K562 (cell line): ENCODE measurements around the gene CPED1. TPM values are rescaled to one million over a fixed set of nuclear protein-coding genes. Genes with fewer than 3 reads are reported as not detected.

ENCODE experiments used
- ARID3A ChIP-seq: IDR thresholded peaks from 2 replicates; pipeline ENCODE4 v1.6.1; 2012; ENCODE audit warnings: low read depth, low read length, improper control_type of control experiment, borderline replicate concordance
- EGR1 ChIP-seq: fragments of 450-650 bp; conservative IDR thresholded peaks from 2 replicates; pipeline ENCODE4 v1.6.1; 2017; ENCODE audit warnings: mild to moderate bottlenecking
- ETV1 ChIP-seq: fragments of 450-650 bp; conservative IDR thresholded peaks from 2 replicates; pipeline ENCODE4 v1.6.1; 2016; ENCODE audit warnings: missing genetic modification characterization, control low read depth, low read depth, missing compliant biosample characterization
- GATA2 ChIP-seq: sonication (generic); formaldehyde crosslinking; IDR thresholded peaks from 2 replicates; pipeline ENCODE4 v1.4.0; 2020; ENCODE audit warnings: mild to moderate bottlenecking, missing genetic modification reagents
- HEY1 ChIP-seq: fragments of 250-450 bp; sonication (Bioruptor Pico); IDR thresholded peaks from 2 replicates; pipeline ENCODE4 v1.5.0; 2020; ENCODE audit warnings: mild to moderate bottlenecking, moderate library complexity, borderline replicate concordance
- HNRNPL ChIP-seq: fragments of 200-400 bp; formaldehyde crosslinking; IDR thresholded peaks from 2 replicates; pipeline ENCODE4 v1.6.1; 2017; ENCODE audit warnings: low read depth, mild to moderate bottlenecking, low read length
- L3MBTL2 ChIP-seq: fragments of 450-650 bp; IDR thresholded peaks from 2 replicates; pipeline ENCODE4 v1.6.1; 2016; ENCODE audit warnings: mild to moderate bottlenecking, moderate library complexity
- MAFF ChIP-seq: IDR thresholded peaks from 2 replicates; pipeline ENCODE4 v1.6.1; 2012; ENCODE audit warnings: low read length, improper control_type of control experiment
- MBD1 ChIP-seq: fragments of 250-450 bp; sonication (Bioruptor Pico); IDR thresholded peaks from 2 replicates; pipeline ENCODE4 v1.8.0; 2022; ENCODE audit warnings: inconsistent platforms
- MTA3 ChIP-seq: fragments of 450-650 bp; formaldehyde crosslinking; IDR thresholded peaks from 2 replicates; pipeline ENCODE4 v1.6.1; 2017; ENCODE audit warnings: mild to moderate bottlenecking, borderline replicate concordance
- PATZ1 ChIP-seq: fragments of 250-450 bp; sonication (Bioruptor Pico); IDR thresholded peaks from 2 replicates; pipeline ENCODE4 v1.5.0; 2020; ENCODE audit warnings: mild to moderate bottlenecking, borderline replicate concordance
- PHF21A ChIP-seq: fragments of 450-650 bp; IDR thresholded peaks from 2 replicates; pipeline ENCODE4 v1.6.1; 2017; ENCODE audit warnings: low read depth, borderline replicate concordance
- RBFOX2 ChIP-seq: fragments of 200-400 bp; formaldehyde crosslinking; IDR thresholded peaks from 2 replicates; pipeline ENCODE4 v1.6.1; 2017; ENCODE audit warnings: low read depth, mild to moderate bottlenecking, low read length, moderate library complexity
- RUNX1 ChIP-seq: sonication (generic); IDR thresholded peaks from 2 replicates; pipeline ENCODE4 v1.6.1; 2016; ENCODE audit warnings: antibody characterized with exemption, low read depth
- SMAD4 ChIP-seq: fragments of 250-450 bp; sonication (Bioruptor Pico); conservative IDR thresholded peaks from 2 replicates; pipeline ENCODE4 v1.8.0; 2021; ENCODE audit warnings: inconsistent platforms, mild to moderate bottlenecking, moderate library complexity
- SRSF3 ChIP-seq: fragments of 200-400 bp; formaldehyde crosslinking; IDR thresholded peaks from 2 replicates; pipeline ENCODE4 v1.6.1; 2016; ENCODE audit warnings: mild to moderate bottlenecking, low read length, moderate library complexity; ENCODE audit not compliant: insufficient read depth
- TCF3 ChIP-seq: sonication (generic); formaldehyde crosslinking; IDR thresholded peaks from 2 replicates; pipeline ENCODE4 v1.4.0; 2020; ENCODE audit warnings: mild to moderate bottlenecking, missing genetic modification reagents
- U2AF1 ChIP-seq: fragments of 200-400 bp; formaldehyde crosslinking; optimal IDR thresholded peaks from 2 replicates; pipeline ENCODE3; 2017; ENCODE audit warnings: mild to moderate bottlenecking, low read depth, low read length, moderate library complexity
- ZNF384 ChIP-seq: IDR thresholded peaks from 2 replicates; pipeline ENCODE4 v1.6.1; 2012; ENCODE audit warnings: low read depth, low read length, improper control_type of control experiment
- ZNF57 ChIP-seq: fragments of 450-650 bp; formaldehyde crosslinking; IDR thresholded peaks from 2 replicates; pipeline ENCODE4 v1.4.0; 2020; ENCODE audit warnings: mild to moderate bottlenecking, moderate library complexity
- ZNF696 ChIP-seq: fragments of 250-450 bp; sonication (Bioruptor Pico); conservative IDR thresholded peaks from 2 replicates; pipeline ENCODE4 v1.4.0; 2020; ENCODE audit warnings: mild to moderate bottlenecking, moderate library complexity
- ZNF707 ChIP-seq: fragments of 250-450 bp; sonication (Bioruptor Pico); conservative IDR thresholded peaks from 2 replicates; pipeline ENCODE4 v1.8.0; 2022; ENCODE audit warnings: inconsistent platforms, mild to moderate bottlenecking, moderate library complexity
- polyA plus RNA-seq, 8 experiments: library from polyadenylated mRNA; depleted of rRNA in 4 of 8; stranded (reverse) in 5 of 8; unstranded in 3 of 8; fragments of >200 nt; fragmentation: Nextera tagmentation in 2 of 8; fragmentation: Illumina TruSeq in 1 of 8; extraction: Ambion mirVana in 2 of 8; extraction: Trizol in 1 of 8; gene quantifications; 2 replicates each; pipeline versions ENCODE4 v1.2.1 to v1.2.3, GENCODE V29; 2011 to 2014; ENCODE audit warnings: inconsistent platforms in 1 of 8, missing spikeins in 1 of 8
- total RNA-seq, 7 experiments: library from RNA; depleted of rRNA in 6 of 7; stranded (reverse); fragments of >200 nt in 6 of 7; fragmentation: Illumina TruSeq in 2 of 7; extraction: Trizol in 2 of 7; gene quantifications; 2 replicates each; pipeline versions ENCODE4 v1.2.1 to v1.2.3, GENCODE V29; 2011 to 2021; ENCODE audit warnings: low replicate concordance in 1 of 7

Gene CPED1
- total and polyA plus RNA-seq, 9 of the 15 experiments (the other 6 are each of a cell fraction or from before 2014, with no cell fraction given), result 195 to 393 (median 290) TPM

GRCh38 chr7:120950539-120951308, 37.8 kb upstream of the CPED1 start, which contains the start of gene ING3 (continued):
- TF ChIP-seq ETV1 (tag) (0 out of 2 replicates have a peak, but pooled peaks have one; percentile 35), EGR1 (peak; percentile 98), ZNF57 (no peak), MTA3 (peak; percentile 50; the same call in 1 of the 2 replicates), HEY1 (no peak), MAFF (no peak), RUNX1 (0 out of 2 replicates have a peak, but pooled peaks have one; percentile 11), U2AF1 (no peak), ARID3A (no peak), TCF3 (CRISPR knock-in tag) (peak; percentile 53), ZNF696 (CRISPR knock-in tag) (no peak), L3MBTL2 (peak; percentile 75), GATA2 (CRISPR knock-in tag) (no peak), PATZ1 (CRISPR knock-in tag) (no peak), ZNF384 (peak; percentile 100), SRSF3 (0 out of 2 replicates have a peak, but pooled peaks have one; percentile 58), HNRNPL (no peak), ZNF707 (CRISPR knock-in tag) (no peak), RBFOX2 (peak; percentile 97), MBD1 (CRISPR knock-in tag) (no peak), PHF21A (peak; percentile 83; the same call in 1 of the 2 replicates), SMAD4 (CRISPR knock-in tag) (peak; percentile 46)
